HCT116 (cell line): Measurements from ENCODE around the gene TYROBP. TPM values are rescaled to one million over a fixed set of nuclear protein-coding genes. Genes with fewer than 3 reads are reported as not detected.

Experiments used
- ATAC-seq: fragments of 200-7000 bp; cut with Tn5 transposase; 2 replicates; pipeline ENCODE4 v1.9.1; 2020; ENCODE audit warnings: mild to moderate bottlenecking, moderate library complexity
- BruUV-seq: library from RNA; stranded (reverse); fragments of 400-500 nt; replicated peaks from 2 replicates; lab custom pipeline; 2021; lab: Mats Ljungman, UMichigan
- CTCF ChIA-PET: fragments of 300-600 bp; sonication (Branson Sonifier 250); formaldehyde crosslinking; loops from one replicate; lab custom pipeline; 2021; ENCODE audit warnings: antibody characterized with exemption; lab: Charles Lee
- POLR2A ChIA-PET: fragments of 300-600, 350-600 bp; sonication (Branson Sonifier 250); formaldehyde crosslinking; loops from one replicate; lab custom pipeline; 2021; ENCODE audit warnings: antibody characterized with exemption; lab: Charles Lee
- RAD21 ChIA-PET, 2 experiments: fragments of 300-600 bp; sonication (Branson Sonifier 250); formaldehyde crosslinking; loops; one replicate each; lab custom pipeline; 2023; ENCODE audit warnings: low total read pairs in 2 of 2; ENCODE audit not compliant: uncharacterized antibody in 2 of 2, unreplicated experiment in 2 of 2, low non-redundant PET in 1 of 2; lab: Charles Lee
- DNase-seq: peaks from one replicate; pipeline ENCODE4 v3.0.0-alpha.2; 2010; ENCODE audit warnings: low read depth, low spot score
- H2AFZ ChIP-seq: fragments of 200-600 bp; shearing (Covaris generic), sonication (generic); 2 replicates; pipeline ENCODE4 v1.6.1; 2017; ENCODE audit warnings: low read depth, mixed run types, mixed read lengths, antibody characterized with exemption, low read length; ENCODE audit not compliant: poor library complexity, severe bottlenecking
- H3K27ac ChIP-seq: 2 replicates; pipeline ENCODE4 v1.5.1; 2012; ENCODE audit warnings: low read depth, low read length
- H3K27me3 ChIP-seq: fragments of 200-600 bp; sonication (generic); 2 replicates; pipeline ENCODE4 v1.6.1; 2016; ENCODE audit warnings: mixed run types, low read length, mixed read lengths; ENCODE audit not compliant: insufficient read depth
- H3K36me3 ChIP-seq, 2 experiments: fragments of 200-500 bp in 1 of 2; fragments of 200-600 bp in 1 of 2; sonication (Bioruptor generic) in 1 of 2; sonication (generic) in 1 of 2; 2 replicates each; pipeline versions ENCODE4 v1.5.1 to v1.6.1; 2014 to 2016; ENCODE audit warnings: low read length in 2 of 2, inconsistent platforms in 1 of 2, mixed read lengths in 1 of 2, mixed run types in 1 of 2; ENCODE audit not compliant: insufficient read depth in 2 of 2, control insufficient read depth in 1 of 2
- H3K4me1 ChIP-seq, 2 experiments: fragments of 200-600 bp in 1 of 2; sonication (generic) in 1 of 2; 2 replicates each; pipeline versions ENCODE4 v1.5.1 to v1.6.1; 2012 to 2017; ENCODE audit warnings: low read length in 2 of 2, inconsistent platforms in 1 of 2, mild to moderate bottlenecking in 1 of 2, mixed read lengths in 1 of 2, mixed run types in 1 of 2, moderate library complexity in 1 of 2; ENCODE audit not compliant: insufficient read depth in 2 of 2, control insufficient read depth in 1 of 2
- H3K4me2 ChIP-seq: fragments of 200-600 bp; sonication (generic); 2 replicates; pipeline ENCODE4 v1.6.1; 2017; ENCODE audit warnings: mixed run types, low read length, mixed read lengths
- H3K4me3 ChIP-seq, 2 experiments: fragments of 200-600 bp in 1 of 2; sonication (generic) in 1 of 2; replicated peaks in 1 of 2; 2 replicates each; pipeline ENCODE4 v1.5.1; 2011 to 2016; ENCODE audit warnings: low read length in 2 of 2, control low read depth in 1 of 2, low read depth in 1 of 2, mild to moderate bottlenecking in 1 of 2, mixed read lengths in 1 of 2, mixed run types in 1 of 2
- H3K79me2 ChIP-seq: fragments of 200-600 bp; sonication (generic); 2 replicates; pipeline ENCODE4 v1.6.1; 2017; ENCODE audit warnings: mild to moderate bottlenecking, mixed run types, low read length, moderate library complexity, mixed read lengths; ENCODE audit not compliant: insufficient read depth
- H3K9ac ChIP-seq: fragments of 200-600 bp; sonication (generic); 2 replicates; pipeline ENCODE4 v1.6.1; 2016; ENCODE audit warnings: low read length, mixed read lengths
- H3K9me2 ChIP-seq: fragments of 200-600 bp; sonication (generic), shearing (Covaris generic); 2 replicates; pipeline ENCODE4 v1.6.1; 2017; ENCODE audit warnings: mixed run types, mild to moderate bottlenecking, moderate library complexity; ENCODE audit not compliant: insufficient read depth
- H3K9me3 ChIP-seq, 2 experiments: fragments of 200-500 bp in 1 of 2; fragments of 200-600 bp in 1 of 2; sonication (Bioruptor generic) in 1 of 2; sonication (generic) in 1 of 2; 2 replicates each; pipeline ENCODE4 v1.6.1; 2014 to 2017; ENCODE audit warnings: low read length in 2 of 2, mixed read lengths in 2 of 2, inconsistent platforms in 1 of 2, low read depth in 1 of 2, mild to moderate bottlenecking in 1 of 2, mixed run types in 1 of 2, moderate library complexity in 1 of 2; ENCODE audit not compliant: control insufficient read depth in 1 of 2, insufficient read depth in 1 of 2
- H4K20me1 ChIP-seq: fragments of 200-600 bp; sonication (generic), shearing (Covaris generic); 2 replicates; pipeline ENCODE4 v1.6.1; 2017; ENCODE audit warnings: mixed run types, mild to moderate bottlenecking, moderate library complexity; ENCODE audit not compliant: insufficient read depth
- ATF3 ChIP-seq: IDR thresholded peaks from 2 replicates; pipeline ENCODE4 v1.6.1; 2012
- CEBPB ChIP-seq: IDR thresholded peaks from 2 replicates; pipeline ENCODE4 v1.6.1; 2012; ENCODE audit warnings: low read depth
- POLR2A ChIP-seq: IDR thresholded peaks from 2 replicates; pipeline ENCODE4 v1.7.0; 2011; ENCODE audit warnings: borderline replicate concordance; ENCODE audit not compliant: insufficient read depth, insufficient read length; ENCODE audit errors: extremely low read depth
- ZBTB33 ChIP-seq: IDR thresholded peaks from 2 replicates; pipeline ENCODE4 v1.6.1; 2011; ENCODE audit warnings: mild to moderate bottlenecking, low read length, moderate library complexity; ENCODE audit not compliant: insufficient replicate concordance; ENCODE audit errors: extremely low read depth
- intact Hi-C: fragments of 100-400 bp; cut with micrococcal nuclease; formaldehyde crosslinking; loops from 2 replicates; pipeline ENCODE4 v1.10.0; 2022
- total RNA-seq: library from RNA; stranded (reverse); gene quantifications from one replicate; pipeline ENCODE4 v1.2.1, GENCODE V29; 2021; ENCODE audit not compliant: unreplicated experiment

Gene TYROBP
- total RNA-seq, 1 experiment from 2014 or later: 0.49 TPM

DNA sequence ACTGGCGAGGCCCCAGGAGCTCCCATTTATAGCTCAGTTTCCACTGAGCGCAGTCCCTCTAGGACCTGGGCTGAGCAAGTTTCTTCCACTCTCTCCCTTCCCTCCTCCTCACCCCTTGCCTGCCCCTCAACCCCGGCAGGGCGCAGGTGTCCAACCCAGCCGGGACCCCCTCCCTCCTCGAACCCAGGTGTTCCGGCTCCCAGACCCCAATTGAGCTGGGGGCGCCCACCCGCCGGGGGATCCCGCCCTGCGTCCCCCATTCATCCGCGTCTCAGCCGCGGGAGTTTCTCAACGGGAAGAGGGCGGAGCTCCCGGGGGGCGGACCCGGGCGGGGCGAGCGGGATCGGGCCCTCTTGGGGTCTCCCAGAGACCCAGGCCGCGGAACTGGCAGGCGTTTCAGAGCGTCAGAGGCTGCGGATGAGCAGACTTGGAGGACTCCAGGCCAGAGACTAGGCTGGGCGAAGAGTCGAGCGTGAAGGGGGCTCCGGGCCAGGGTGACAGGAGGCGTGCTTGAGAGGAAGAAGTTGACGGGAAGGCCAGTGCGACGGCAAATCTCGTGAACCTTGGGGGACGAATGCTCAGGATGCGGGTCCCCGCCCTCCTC is 51.4 kb downstream of the TYROBP start, which contains the start of gene KIRREL2:
Gene KIRREL2, plus strand, starts transcription at position 366 of the 604 bp plus-strand sequence. Its CDS starts 209 bp downstream, at position 575.
- H3K27me3 ChIP-seq: no peaks in the 10 kb centered on the region
- H3K4me1 ChIP-seq: peaks cover 2 to 15% of the 10 kb centered on the region in 2 experiments; a peak in 3 of 4 replicates
- no peak within 1 kb of the TSS for H2AFZ ChIP-seq
- H3K79me2 ChIP-seq: no peaks in the 10 kb centered on the region
- BruUV-seq: no TSS peak
- no peak within 1 kb of the TSS for H3K9ac ChIP-seq
- no peak within 1 kb of the TSS for H3K27ac ChIP-seq
- TF ChIP-seq CEBPB (no peak), ATF3 (no peak), ZBTB33 (no peak), POLR2A (no peak)
- no peaks in the 10 kb centered on the region for H4K20me1 ChIP-seq
- CTCF ChIA-PET: no interaction called here
- no peaks in the 10 kb centered on the region for H3K36me3 ChIP-seq
- H3K9me3 ChIP-seq: no peaks in the 10 kb centered on the region
- ATAC-seq (no peak), DNase-seq (no peak)
- no peaks in the 10 kb centered on the region for H3K9me2 ChIP-seq
- RAD21 ChIA-PET: no interaction called here
- intact Hi-C loops: no loop called here
- POLR2A ChIA-PET: no interaction called here
- no peak within 1 kb of the TSS for H3K4me2 ChIP-seq
- H3K4me3 ChIP-seq: no peak within 1 kb of the TSS

Other genes with a start within 250 kb of the TYROBP start
- gene UPK1A, start 241.8 kb downstream of the TYROBP start, total RNA-seq: 0.69 TPM
- gene ZBTB32, start 203.7 kb downstream of the TYROBP start, total RNA-seq: not detected
- gene KMT2B, start 190.3 kb downstream of the TYROBP start, total RNA-seq: 29.9 TPM
- gene IGFLR1, start 165.8 kb downstream of the TYROBP start, total RNA-seq: 8.3 TPM
- 15.6 TPM for gene U2AF1L4, start 162.9 kb downstream of the TYROBP start, total RNA-seq
- gene PSENEN, start 162.6 kb downstream of the TYROBP start, total RNA-seq: 55.3 TPM
- 10.1 TPM for gene LIN37, start 159.7 kb downstream of the TYROBP start, total RNA-seq
- gene HSPB6, start 151.3 kb downstream of the TYROBP start, total RNA-seq: 0.93 TPM
- 42.5 TPM for gene PROSER3, start 150.1 kb downstream of the TYROBP start, total RNA-seq
- gene ARHGAP33, start 132.7 kb downstream of the TYROBP start, total RNA-seq: 30.2 TPM
- 0.44 TPM for gene PRODH2, start 95.5 kb downstream of the TYROBP start, total RNA-seq
- 0.57 TPM for gene NPHS1, start 55.8 kb downstream of the TYROBP start, total RNA-seq
- gene KIRREL2, start 51.4 kb downstream of the TYROBP start, total RNA-seq: 1.3 TPM
- 41.2 TPM for gene APLP1, start 39.7 kb downstream of the TYROBP start, total RNA-seq
- 13.7 TPM for gene NFKBID, start 7.8 kb downstream of the TYROBP start, total RNA-seq
- 1.2 TPM for gene HCST, start 5.8 kb downstream of the TYROBP start, total RNA-seq
- gene LRFN3, start 28.1 kb upstream of the TYROBP start, total RNA-seq: 18.8 TPM
- 21.0 TPM for gene SDHAF1, start 86.9 kb upstream of the TYROBP start, total RNA-seq
- gene SYNE4, start 100.5 kb upstream of the TYROBP start, total RNA-seq: 27.9 TPM
- 28.6 TPM for gene ALKBH6, start 105.9 kb upstream of the TYROBP start, total RNA-seq
- gene CLIP3, start 124.6 kb upstream of the TYROBP start, total RNA-seq: 1.5 TPM
- gene THAP8, start 146.0 kb upstream of the TYROBP start, total RNA-seq: 1.7 TPM
- 17.0 TPM for gene WDR62, start 146.6 kb upstream of the TYROBP start, total RNA-seq
- gene OVOL3, start 202.8 kb upstream of the TYROBP start, total RNA-seq: not detected
- gene POLR2I, start 206.6 kb upstream of the TYROBP start, total RNA-seq: 108 TPM
- gene TBCB, start 207.2 kb upstream of the TYROBP start, total RNA-seq: 141 TPM
- 621 TPM for gene CAPNS1, start 231.8 kb upstream of the TYROBP start, total RNA-seq
- not detected for gene COX7A1, start 244.2 kb upstream of the TYROBP start, total RNA-seq